Ishikawa (cell line): ENCODE measurements around the gene SKOR1.
A peak's percentile ranks its signal among the peaks of the same experiment; 100 is the strongest.

Experiments
- CEBPB ChIP-seq: IDR thresholded peaks from 2 replicates; pipeline ENCODE4 v1.6.1; 2012
- CREB1 ChIP-seq: IDR thresholded peaks from 2 replicates; pipeline ENCODE4 v1.6.1; 2012; ENCODE audit warnings: low read depth
- EGR1 ChIP-seq: IDR thresholded peaks from 2 replicates; pipeline ENCODE4 v1.6.1; 2012
- EP300 ChIP-seq: IDR thresholded peaks from 2 replicates; pipeline ENCODE4 v1.6.1; 2012; ENCODE audit warnings: borderline replicate concordance
- FOXM1 ChIP-seq: IDR thresholded peaks from 2 replicates; pipeline ENCODE4 v1.6.1; 2012; ENCODE audit warnings: low read depth, borderline replicate concordance
- NFIC ChIP-seq: IDR thresholded peaks from 2 replicates; pipeline ENCODE4 v1.6.1; 2012
- RAD21 ChIP-seq: IDR thresholded peaks from 2 replicates; pipeline ENCODE4 v1.6.1; 2012; ENCODE audit warnings: low read depth
- REST ChIP-seq: IDR thresholded peaks from 2 replicates; pipeline ENCODE4 v1.6.1; 2012; ENCODE audit warnings: low read depth, mild to moderate bottlenecking
- TAF1 ChIP-seq: IDR thresholded peaks from 2 replicates; pipeline ENCODE4 v1.6.1; 2012; ENCODE audit warnings: low read depth, mild to moderate bottlenecking
- TCF12 ChIP-seq: IDR thresholded peaks from 2 replicates; pipeline ENCODE4 v1.6.1; 2012; ENCODE audit warnings: low read depth
- TEAD4 ChIP-seq: IDR thresholded peaks from 2 replicates; pipeline ENCODE4 v1.6.1; 2012
- USF1 ChIP-seq: IDR thresholded peaks from 2 replicates; pipeline ENCODE4 v1.6.1; 2012
- YY1 ChIP-seq: IDR thresholded peaks from 2 replicates; pipeline ENCODE4 v1.6.1; 2012; ENCODE audit warnings: low read depth
- ZBTB7A ChIP-seq: IDR thresholded peaks from 2 replicates; pipeline ENCODE4 v1.6.1; 2012; ENCODE audit warnings: low read depth
- TF ChIP-seq, protein P1 (sequence below): IDR thresholded peaks from 2 replicates; pipeline ENCODE4 v1.6.1; 2012

The SKOR1 gene

GRCh38 chr15:67821784-67822440, 3.4 kb upstream of the SKOR1 start:
- TF ChIP-seq EP300 (no peak), CEBPB (no peak), TAF1 (no peak), YY1 (no peak), RAD21 (no peak), ZBTB7A (no peak), CREB1 (no peak), REST (no peak), TCF12 (no peak), NFIC (no peak)
- TF ChIP-seq, protein P1, sequence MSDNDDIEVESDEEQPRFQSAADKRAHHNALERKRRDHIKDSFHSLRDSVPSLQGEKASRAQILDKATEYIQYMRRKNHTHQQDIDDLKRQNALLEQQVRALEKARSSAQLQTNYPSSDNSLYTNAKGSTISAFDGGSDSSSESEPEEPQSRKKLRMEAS, result no peak

DNA sequence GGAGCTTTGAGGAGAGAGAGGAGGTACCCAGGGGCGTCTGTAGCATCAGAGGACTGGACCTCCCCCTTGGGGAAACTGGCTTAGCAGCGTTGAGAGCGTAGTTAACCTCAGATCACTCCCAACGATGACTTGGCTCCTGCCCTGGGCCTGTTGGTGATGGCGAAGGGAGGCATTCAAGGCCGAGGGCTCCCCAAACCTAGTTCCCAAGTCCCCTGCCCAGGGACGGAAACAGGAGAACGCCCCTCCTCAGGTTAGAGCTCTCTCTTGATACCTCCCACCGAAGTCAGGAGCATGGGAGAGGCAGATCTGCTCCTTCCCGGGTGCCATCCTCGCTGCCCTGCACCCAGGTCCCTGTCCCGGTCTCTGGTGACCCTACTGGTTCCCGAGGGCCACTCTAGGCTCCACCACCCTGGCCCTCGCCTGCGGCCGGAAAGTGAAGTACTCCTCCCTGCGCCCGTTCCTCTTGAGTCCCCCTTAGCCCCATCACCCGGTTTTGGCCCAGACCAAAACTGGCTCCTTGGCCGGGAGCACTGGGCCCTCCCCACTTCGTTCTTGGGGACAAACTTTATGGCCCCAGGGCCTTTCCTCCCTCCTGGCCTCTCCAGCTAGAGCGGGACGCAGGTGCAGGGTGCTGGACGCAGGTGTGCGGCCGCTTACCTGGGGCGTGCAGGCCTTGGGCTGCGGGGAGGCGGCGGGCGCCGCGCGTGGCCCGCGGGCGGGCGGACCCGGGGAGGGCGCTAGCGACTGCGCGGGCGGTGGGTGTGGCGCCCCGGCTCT, 2.6 kb upstream of the SKOR1 start:
- TF ChIP-seq REST, result 0 out of 2 replicates have a peak, but pooled peaks have one; percentile 20
- TF ChIP-seq YY1, result no peak

GRCh38 chr15:67823314-67824196, 1.8 kb upstream of the SKOR1 start:
- no peak for TF ChIP-seq ZBTB7A
- no peak for TF ChIP-seq EP300
- no peak for TF ChIP-seq CREB1
- TF ChIP-seq, protein P1, result peak; percentile 39
- TF ChIP-seq EGR1, result no peak
- TF ChIP-seq TEAD4, result no peak
- no peak for TF ChIP-seq CEBPB
- no peak for TF ChIP-seq TAF1
- TF ChIP-seq REST, result peak; percentile 38; the same call in 1 of the 2 replicates
- TF ChIP-seq RAD21, result no peak
- TF ChIP-seq FOXM1, result no peak
- TF ChIP-seq USF1, result no peak

GRCh38 chr15:67824197-67824968, 926 bp upstream of the SKOR1 start:
- TF ChIP-seq ZBTB7A (no peak), EGR1 (no peak), RAD21 (no peak), TCF12 (no peak), YY1 (no peak), CREB1 (no peak), EP300 (no peak), NFIC (no peak), CEBPB (no peak), TEAD4 (no peak), USF1 (no peak)
- TF ChIP-seq, protein P1, result no peak
